Umbilical cord (tissue), 2 donors: ENCODE results near the gene NFIA. TPM values are rescaled to one million over a fixed set of nuclear protein-coding genes. Genes with fewer than 3 reads are reported as not detected.

Experiments used
- DNase-seq: peaks from one replicate; pipeline ENCODE4 v3.0.0-alpha.2; 2015; ENCODE audit warnings: low spot score
- total RNA-seq: library from RNA; depleted of rRNA; stranded (reverse); fragments of >200 nt; gene quantifications from one replicate; pipeline ENCODE4 v1.2.3, GENCODE V29; 2014; ENCODE audit warnings: low replicate concordance; ENCODE audit not compliant: insufficient read depth

NFIA gene
- total RNA-seq, 1 donor from 2014 or later = 23.6 TPM

DNA sequence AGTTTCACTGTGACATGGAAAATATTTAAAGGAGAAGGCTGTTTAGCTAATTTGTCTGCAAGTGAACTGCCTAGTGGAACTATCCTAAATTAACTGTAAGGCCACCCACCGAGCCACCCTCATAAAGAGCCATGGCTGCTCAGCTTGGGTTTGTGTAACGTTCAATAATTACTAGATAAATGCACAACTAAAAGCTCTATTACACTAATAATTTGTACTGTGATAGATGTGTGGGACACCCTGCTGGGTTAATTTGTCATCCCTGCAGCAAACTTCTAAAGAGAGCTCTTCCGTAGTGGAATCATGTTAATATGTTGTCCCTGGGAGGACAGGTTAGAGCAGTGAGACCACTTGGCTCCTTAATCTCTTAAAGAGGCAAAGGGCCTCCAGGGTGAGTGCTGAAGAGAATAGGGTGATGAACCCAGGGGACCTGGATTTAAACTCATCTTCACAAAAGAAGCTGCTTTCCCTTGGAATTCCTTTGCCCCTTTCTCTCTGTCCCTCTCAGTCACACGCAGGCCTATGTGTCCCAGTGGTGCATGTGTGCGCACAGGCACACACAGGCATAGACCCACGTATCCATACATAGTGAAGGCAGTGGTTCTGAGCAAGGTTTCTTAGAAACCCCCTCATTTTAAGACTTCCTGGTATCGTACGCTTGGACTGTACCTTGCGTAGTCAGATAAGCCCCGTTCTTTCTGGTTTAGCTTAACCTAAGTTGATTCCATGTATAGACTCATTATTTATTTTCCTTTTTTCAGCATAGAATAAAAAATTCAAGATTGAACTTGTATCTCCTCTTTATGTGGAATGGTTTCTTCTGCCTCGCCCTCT is 310.3 kb downstream of the NFIA start:
- no peak for DNase-seq

DNA sequence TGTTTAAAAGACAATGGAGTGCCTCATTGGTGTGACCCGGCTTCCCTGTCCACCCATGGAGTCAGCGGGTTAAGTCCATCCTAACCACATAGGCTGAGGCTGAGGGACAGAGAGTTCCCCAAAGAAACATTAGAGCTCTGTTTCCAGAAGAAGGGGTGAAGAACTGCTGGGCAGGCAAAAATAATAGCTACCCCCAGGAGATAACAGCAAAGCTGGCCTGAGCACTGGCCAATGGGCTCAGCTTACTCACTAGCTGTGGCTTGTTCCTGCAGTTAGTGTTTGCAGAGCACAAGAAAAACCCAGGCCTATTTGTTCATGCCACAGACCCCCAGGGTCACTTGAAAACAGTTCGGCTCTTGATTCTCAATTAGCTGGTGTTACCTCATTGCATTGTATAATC is 311.2 kb downstream of the NFIA start:
- no peak for DNase-seq

DNA sequence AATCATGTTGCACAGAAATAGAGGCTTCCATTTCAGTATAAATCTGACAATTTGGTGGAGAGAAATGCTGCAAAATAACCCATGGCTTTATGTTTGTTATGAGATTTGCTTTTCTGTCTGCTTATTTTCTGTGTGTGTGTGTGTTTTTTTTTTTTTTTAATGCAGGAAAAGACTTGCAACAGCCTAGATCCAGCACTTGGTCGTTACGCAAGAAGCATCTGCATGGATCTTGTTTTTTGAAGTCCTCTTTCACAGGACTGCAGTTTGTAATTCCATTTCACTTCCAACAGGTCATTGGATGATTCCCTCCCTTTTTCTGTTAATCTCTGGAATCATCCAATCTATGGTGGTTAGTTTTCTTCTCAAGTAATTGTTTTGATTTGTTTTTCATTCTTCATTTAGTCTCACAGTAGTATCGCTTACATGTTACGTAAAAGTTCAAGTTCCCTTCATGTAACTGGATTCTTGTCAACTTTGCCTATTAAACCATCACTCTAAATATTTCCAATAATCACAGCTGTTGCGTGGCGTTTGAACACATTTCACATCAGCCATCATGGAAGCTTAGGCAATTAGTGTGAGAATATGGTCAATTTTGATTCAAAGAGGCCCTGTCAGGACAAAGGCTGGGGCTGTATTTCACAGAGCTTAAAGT is 312.9 kb downstream of the NFIA start:
- DNase-seq = peak; percentile 70

DNA sequence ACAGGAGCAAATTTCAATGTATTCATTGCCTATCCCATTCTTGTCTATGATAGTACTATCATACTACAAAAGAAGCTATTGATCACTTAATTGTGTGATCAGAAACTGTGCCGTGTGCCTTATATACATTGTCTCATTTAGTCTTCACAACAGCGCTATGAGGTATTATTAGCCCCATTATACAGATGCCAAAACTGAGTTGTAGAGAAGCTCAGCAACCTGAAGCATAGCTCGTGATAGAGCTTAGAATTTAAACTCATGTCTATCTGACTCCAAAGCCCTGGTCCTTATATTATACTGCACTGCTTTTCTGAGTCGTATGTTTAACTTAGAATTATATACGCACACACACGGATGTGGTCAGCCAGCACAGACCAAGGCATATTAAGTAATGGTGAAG is 315.1 kb downstream of the NFIA start:
- no peak for DNase-seq

DNA sequence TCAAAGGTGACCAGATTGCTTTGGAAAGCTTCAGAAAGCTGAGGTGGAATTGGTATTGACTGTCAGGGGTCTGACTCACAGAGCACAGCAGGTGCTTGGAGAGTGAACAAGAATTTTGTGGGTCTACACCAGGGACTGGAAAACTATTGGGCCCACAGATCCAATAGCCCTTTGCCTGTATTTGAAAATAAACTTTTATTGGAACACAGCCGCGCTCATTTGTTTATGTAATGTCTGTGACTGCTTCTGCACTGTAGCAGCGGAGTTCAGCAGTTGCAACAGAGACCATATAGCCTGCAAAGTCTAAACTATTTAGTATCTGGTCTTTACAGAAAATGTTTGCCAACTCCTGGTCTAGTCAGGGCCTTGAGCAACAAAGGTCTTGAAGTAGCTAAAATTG is 315.6 kb downstream of the NFIA start:
- DNase-seq = peak; percentile 84

DNA sequence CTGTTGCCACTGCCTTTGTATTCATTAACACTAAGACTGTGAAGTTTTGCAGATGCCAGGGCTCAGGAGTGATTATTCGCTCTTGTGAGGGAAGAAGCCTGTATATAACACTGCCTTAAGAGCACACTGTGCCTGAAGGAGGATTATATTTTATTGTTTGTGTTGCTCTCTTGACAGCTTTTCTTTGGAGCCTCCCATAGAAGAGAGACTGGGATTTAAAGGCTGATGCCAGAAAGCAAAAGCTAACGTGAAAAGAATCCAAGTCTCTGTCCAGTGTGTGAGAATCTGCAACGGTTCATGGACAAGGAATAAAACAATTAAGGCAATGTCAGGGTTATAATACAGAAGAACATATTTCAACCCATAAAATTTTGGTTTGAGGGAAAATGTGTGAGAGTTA is 316.8 kb downstream of the NFIA start:
- DNase-seq = peak; percentile 84

DNA sequence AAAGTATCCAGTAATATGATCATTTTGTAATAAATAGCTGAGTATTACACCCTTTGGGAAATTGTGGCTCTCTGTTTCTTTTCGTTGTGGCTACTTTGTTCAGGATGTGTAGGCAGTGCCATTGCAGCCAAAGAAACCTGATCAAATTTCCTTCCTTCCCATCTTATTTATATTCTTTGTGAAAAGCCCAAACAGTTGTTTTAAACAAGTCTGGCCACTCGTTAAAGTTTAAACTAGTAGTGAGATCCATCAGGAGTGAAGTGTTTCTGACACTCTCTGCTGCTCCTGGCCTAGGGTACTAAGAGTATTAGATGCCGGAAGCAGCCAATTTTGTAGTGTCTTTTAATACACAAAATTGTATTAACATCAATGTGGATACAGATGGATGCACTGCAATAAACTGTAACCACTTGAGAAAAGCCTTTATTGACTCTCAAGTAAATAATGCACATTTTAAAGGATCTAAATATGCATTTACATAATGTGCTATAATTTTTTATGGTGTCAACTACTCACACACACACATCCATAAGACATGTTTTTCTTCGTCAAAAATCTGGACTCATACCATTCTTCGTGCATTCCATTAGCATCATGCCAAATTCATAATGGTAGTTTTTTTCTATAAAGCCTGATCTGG is 317.9 kb downstream of the NFIA start:
- DNase-seq = no peak

DNA sequence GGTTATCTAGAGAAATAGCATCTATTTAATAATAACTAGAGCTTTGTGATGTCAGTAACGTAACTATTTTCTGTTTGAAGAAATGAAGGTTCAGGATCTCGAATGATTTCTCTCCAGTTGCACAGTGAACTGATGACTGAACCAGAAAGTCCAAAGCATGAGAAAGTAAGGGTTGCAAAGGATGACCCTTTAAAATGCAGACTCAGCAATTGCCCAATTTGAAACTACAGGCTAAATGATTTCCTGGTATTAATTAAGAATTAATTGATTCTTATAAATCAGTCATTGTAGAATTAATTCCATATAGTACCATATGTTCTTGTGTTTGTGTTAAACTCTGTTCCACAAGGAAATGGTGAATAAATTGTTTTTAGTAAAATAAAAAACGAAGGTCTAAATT is 318.6 kb downstream of the NFIA start:
- no peak for DNase-seq

DNA sequence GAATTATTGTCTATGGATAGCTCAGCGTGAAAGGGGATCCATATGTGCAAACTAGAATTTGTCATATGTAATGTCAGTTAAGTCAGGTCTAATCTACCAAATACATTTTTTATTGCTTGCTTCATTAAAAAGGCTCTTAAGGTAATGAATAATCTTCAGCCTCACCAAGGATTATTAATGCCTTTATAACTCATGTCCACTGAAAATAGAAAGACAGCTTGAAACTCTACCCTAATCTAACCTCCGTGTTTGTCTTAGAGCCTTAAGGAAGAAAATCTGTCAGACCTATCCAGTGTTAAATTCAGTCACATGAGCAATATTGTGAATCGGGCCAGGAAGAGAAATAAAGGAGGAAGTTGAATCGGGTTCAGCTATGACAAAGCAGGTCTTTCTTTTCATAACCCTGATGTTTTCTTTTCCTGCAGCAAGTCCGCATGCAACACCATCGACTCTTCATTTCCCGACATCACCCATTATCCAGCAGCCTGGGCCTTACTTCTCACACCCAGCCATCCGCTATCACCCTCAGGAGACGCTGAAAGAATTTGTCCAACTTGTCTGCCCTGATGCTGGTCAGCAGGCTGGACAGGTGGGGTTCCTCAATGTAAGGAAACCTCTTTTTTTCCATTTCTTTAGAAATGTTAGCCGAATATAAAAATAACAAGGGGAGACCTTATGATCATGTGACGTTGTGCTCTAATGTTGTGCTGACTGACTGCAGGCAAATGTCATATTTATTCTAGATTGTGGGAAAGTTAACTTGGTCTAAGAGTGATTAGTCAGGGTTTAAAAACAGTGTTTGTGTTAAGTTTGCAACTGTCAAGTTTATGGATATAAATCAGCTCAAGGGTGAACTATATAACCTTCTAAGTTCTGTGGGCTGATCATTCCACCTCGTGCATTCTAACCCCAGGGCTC is 321.6 kb downstream of the NFIA start:
- DNase-seq = no peak

DNA sequence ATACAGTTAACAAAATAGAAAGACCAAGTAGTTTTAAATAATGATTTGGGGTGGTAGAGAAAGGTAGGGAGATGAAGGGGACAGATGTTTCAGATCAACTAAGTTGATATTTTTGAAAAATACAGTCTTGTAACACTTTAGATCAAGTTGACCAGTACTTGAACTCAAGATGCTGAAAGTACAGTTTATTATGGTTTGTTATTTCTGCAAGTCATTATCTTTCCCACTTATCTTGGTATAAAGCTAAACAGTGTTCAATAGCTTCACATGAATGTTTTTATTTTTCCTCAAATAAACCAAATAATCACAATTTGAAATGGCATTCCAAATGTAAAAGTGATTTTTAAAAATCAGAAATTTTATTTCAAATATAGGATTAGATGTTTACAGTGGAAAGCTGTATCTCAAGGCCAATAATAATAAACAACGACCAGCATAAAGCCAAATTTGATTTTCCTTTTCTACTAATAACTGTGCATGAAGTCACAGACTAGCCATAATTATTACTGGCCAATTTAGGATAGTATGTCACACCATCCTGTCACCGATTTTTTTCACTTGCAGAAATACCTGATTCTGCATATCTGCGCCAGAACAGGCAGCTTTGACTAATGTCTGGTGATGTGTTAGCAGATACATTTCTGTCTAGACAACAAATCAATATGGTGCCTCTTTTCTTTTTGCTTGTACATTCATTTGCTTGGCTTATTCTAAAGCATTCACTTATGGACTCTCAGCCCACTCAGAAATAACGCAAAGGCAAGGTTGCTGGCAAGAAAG is 322.4 kb downstream of the NFIA start:
- no peak for DNase-seq

DNA sequence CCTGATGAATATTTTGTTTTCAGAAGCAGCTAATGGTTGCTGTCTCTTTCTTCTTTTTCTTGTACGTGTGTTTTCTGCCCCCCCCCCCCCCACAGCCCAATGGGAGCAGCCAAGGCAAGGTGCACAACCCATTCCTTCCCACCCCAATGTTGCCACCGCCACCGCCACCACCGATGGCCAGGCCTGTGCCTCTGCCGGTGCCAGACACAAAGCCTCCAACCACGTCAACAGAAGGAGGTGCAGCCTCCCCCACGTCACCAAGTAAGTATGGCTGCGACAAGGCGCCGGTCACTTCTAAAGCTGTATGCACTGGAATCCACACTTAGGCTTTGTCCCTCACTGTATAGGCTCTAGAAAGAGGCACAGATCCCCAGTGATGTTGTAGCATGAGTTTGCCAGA is 324.1 kb downstream of the NFIA start:
- DNase-seq = no peak

DNA sequence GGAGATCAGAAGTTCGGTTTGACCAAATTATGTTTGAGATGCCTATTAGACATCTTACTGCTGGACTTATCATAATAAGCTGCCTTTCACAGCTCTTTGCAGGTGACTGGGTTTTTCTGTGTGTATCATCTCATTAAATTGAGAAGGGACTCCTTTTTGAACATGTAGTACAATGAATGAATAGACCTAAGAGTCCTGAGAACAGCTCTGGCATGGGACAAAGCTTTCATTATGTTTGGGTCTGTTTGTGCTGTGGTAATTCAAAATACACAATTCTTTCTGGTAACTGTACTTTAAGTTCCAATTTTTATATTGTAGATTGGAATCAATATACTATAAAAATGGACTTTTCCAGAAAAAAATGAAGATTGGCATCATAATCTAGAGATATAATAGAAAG is 330.2 kb downstream of the NFIA start:
- DNase-seq = no peak

DNA sequence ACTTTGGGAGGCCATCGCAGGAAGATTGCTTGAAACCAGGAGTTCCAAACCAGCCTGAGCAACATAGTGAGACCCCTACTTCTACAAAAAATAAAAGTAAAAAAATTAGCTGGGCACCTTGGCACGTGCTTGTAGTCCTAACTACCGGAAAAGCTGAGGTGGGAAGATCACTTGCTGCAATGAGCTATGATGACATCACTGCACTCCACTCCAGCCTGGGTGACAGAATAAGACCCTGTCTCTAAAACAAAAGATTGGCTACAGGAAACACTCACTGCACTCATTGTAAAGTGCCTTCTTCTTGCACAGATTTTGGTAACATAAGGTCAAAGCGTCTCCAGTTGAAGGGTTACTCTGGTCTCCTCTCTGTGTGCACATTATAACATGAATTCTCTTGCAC is 336.8 kb downstream of the NFIA start:
- DNase-seq = no peak

DNA sequence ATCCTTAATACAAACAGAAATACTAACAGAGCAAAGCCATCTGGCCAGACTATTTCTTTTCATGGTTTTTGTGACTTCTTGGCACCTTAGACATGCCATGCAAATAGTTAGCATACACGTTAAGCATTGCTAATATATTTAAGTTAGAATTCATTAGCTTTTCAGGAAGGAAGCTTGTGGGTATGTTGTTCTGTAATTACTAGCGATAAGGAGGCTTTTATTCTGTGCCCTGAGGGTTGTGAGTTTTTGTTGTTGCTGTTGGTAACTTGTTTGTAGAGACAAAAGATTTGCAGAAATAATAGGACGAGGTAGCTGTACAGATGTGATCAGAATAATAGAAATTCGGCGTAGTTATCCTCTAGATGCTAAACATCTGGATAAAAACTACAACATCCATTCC is 337.3 kb downstream of the NFIA start:
- no peak for DNase-seq

DNA sequence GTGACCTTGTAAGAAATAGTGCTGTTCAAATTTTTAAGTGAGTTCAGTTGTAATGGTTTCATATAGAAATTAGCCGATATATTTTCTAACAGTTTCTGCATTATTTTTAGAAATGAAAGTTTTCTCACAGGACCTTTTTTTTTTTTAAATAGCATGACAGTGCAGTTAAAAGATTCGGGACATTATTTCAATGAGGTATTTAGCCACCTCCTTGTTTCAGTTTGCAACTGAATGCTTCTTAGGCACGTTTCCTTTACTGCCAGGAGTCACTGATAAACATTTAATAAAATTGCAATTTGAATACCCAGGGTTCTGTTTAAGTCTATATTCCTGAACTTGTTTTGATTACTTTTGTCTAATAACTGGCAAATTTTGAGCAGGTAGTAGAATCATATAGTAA is 337.9 kb downstream of the NFIA start:
- DNase-seq = no peak

DNA sequence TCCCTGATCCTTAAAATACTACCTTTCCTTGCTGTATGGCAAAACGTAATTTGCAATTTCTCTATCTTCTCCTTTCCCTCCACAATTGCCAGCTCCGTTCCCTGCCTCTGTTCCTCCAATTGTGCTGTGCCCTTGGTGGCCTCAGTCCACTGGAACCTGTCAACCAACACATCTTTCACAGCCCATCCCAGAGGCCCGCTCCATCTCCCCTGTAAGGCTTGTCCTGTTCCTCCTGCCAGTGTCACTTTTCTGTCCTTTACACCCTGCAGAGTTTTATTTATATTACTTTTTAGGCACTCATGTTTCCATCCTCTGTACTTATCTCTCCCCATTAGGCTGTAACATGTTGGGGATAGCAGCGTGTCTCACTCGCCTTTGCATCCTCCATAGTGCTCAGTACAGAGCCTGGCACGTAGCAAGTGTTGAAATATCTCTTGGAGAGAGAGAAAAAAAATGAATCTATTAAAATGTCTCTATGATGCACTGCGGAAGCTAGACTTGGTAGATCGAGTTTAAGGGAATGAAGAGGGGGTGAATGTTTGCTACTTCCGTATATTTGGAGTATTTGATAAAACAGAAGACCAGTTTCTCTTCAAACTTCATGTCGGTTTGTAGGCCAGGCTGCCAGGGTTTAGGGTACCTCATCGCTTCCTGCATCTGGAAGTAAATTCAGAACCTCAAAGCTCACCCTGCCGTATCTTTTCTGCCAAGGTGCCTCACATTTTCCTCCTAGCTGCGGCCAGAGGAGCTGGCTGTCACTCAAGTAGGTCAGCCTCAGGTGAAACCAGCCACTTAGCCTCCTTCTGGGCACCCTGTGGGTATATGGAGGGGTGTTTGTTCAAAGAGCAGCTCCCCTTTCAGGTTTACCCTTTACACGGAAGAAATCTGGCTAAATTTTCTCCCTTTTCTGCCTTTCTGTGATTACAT is 338.8 kb downstream of the NFIA start:
- no peak for DNase-seq

DNA sequence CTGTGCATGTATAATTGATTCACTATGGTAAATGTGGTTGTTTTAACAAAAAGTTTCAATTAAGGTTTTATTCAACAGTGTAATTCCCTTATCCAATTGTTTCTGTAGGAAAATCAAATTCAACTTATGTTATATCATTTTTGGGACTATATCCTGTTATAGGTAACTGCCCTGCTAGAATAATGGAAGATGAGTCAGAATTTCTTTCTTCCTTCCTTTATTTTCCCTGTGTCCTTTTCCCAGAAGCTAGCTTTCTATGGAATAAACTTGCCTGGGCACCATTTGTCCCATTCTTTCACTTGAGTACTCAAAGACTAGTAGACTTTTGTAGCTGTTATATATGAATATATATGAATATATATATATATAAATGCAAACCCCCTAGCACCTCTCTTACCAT is 341.3 kb downstream of the NFIA start:
- no peak for DNase-seq

DNA sequence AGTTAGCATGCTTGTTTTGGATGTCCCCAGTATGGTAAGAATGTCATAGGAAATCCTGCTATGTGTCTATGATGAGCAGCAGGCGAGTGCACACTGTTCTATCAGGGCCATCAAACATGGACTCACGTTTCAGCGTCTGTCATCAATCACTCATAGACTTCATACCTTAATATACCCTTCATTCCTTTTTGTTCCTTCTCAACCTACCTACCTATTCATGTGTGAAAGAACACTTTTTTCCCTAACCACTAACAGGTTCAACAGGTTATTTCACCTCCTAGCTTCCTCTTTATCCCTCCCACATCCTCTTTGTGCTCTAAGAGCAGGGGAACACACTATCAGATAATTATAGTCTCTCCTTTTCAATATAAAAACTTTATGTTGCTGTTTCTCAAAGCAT is 342.0 kb downstream of the NFIA start:
- DNase-seq = peak; percentile 59

DNA sequence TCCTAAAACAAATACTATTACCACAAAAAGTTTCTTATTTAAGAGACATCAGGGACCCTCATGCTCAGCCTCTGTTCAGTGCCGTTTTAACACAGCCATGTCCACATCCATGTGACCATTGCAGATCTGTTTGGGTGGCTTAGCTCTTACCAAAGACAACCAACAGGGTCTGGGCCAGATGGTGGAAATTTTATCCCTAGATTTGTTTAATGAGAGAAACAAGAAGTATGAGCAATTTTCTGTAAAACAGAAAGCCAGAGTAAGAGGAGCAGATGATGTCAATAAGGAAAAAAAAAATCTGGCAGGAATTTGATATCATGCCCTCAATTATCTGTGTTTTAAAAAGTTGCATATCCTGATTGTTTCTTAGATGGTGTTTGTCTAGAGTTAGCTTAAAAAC is 342.7 kb downstream of the NFIA start:
- no peak for DNase-seq

DNA sequence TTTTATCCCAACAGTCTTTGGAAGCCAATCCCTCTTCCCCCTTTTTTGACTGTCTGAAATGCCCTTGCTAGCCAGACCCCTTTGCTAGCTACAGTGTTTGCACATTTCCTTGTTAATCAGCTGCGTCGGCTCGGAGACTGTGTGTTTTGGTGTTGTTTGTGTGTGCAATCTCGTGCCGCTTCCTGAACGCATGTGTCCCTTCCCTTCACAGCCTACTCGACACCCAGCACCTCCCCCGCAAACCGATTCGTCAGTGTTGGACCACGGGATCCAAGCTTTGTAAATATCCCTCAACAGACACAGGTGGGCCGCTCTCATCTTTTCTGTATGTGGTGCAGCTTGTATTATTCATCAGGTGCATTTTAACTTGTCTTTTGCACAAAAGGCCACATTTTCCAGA is 343.9 kb downstream of the NFIA start:
- no peak for DNase-seq
